Measurements from ENCODE around the gene C3orf62.
"Not testable (repeated sequence)": the region's sequence is repeated elsewhere in the genome, so short reads cannot be mapped to it uniquely, and the experiment has no call there.

C3orf62 gene

GRCh38 chr3:49266410-49267095, 10.5 kb downstream of the C3orf62 start:
- no peak for DNase-seq

GRCh38 chr3:49265661-49266386, 11.2 kb downstream of the C3orf62 start:
- no peak for DNase-seq

GRCh38 chr3:49263159-49263889, 13.7 kb downstream of the C3orf62 start:
- DNase-seq = no peak

- no peak for DNase-seq
Observed at GRCh38 chr3:49260806-49261324, 16.2 kb downstream of the C3orf62 start.

- no peak for DNase-seq
Observed at GRCh38 chr3:49257187-49257586, 19.8 kb downstream of the C3orf62 start.

- no peak for DNase-seq
Observed at GRCh38 chr3:49255718-49256511, 21.1 kb downstream of the C3orf62 start.

- no peak for DNase-seq
Observed at GRCh38 chr3:49255112-49255511, 21.9 kb downstream of the C3orf62 start.

GRCh38 chr3:49253512-49253911, 23.5 kb downstream of the C3orf62 start:
- no peak for DNase-seq

- DNase-seq = no peak
Observed at GRCh38 chr3:49248840-49249227, 28.2 kb downstream of the C3orf62 start.

GRCh38 chr3:49244581-49245205, 32.3 kb downstream of the C3orf62 start:
- DNase-seq = no peak

GRCh38 chr3:49240091-49240490, 36.9 kb downstream of the C3orf62 start:
- DNase-seq = not testable (repeated sequence)

GRCh38 chr3:49238274-49239127, 38.5 kb downstream of the C3orf62 start:
- DNase-seq = no peak

GRCh38 chr3:49237344-49237743, 39.7 kb downstream of the C3orf62 start:
- no peak for DNase-seq

GRCh38 chr3:49236226-49236625, 40.8 kb downstream of the C3orf62 start:
- DNase-seq = no peak

- not testable (repeated sequence) for DNase-seq
Observed at GRCh38 chr3:49228817-49229216, 48.2 kb downstream of the C3orf62 start.

- no peak for DNase-seq
Observed at GRCh38 chr3:49222002-49222401, 55.0 kb downstream of the C3orf62 start.

GRCh38 chr3:49220985-49221563, 56.0 kb downstream of the C3orf62 start:
- not testable (repeated sequence) for DNase-seq

GRCh38 chr3:49219132-49219531, 57.9 kb downstream of the C3orf62 start:
- no peak for DNase-seq

Data from activated T-cell treated with anti-CD3 and anti-CD28 coated beads, Interleukin-2, amount 50 U/mL, for 1 hour (primary cell).